Gastrocnemius medialis (tissue), 4 donors: ENCODE data around the gene NDRG3.

Experiments
- CTCF ChIP-seq, 5 experiments: fragments of 450-650 bp in 3 of 5; fragments of 200-600 bp in 2 of 5; sonication (generic) in 2 of 5; IDR thresholded peaks in 4 of 5; conservative IDR thresholded peaks in 1 of 5; 1 replicate in 4 of 5; 2 replicates in 1 of 5; pipeline ENCODE4 v1.5.1; 2016 to 2019; ENCODE audit warnings: antibody characterized with exemption in 5 of 5, mild to moderate bottlenecking in 3 of 5, moderate library complexity in 3 of 5
- POLR2A ChIP-seq, 2 donors: fragments of 450-650 bp; IDR thresholded peaks; one replicate each; pipeline ENCODE4 v1.6.1; 2017; ENCODE audit warnings: antibody characterized with exemption in 2 of 2, mild to moderate bottlenecking in 2 of 2, moderate library complexity in 2 of 2

- TF ChIP-seq POLR2A (IDR thresholded peaks at IDR 0.05) (no peak), CTCF (IDR thresholded peaks at IDR 0.05 in 4 of 5, conservative IDR thresholded peaks at IDR 0.05 in 1 of 5) (no peak)
These were observed 15.2 kb upstream of the NDRG3 start for GRCh38 chr20:36761125-36761524.
